Hematopoietic multipotent progenitor cell treated with erythropoietin and hydrocortisone succinate and interleukin-3 and kit ligand, for 8 days (in vitro differentiated cells): ENCODE results near the gene KRT4.

ENCODE experiments used
- DNase-seq: peaks from one replicate; pipeline ENCODE4 v3.0.0-alpha.2; 2015

The KRT4 gene

GRCh38 chr12:52836491-52837412, 22.8 kb upstream of the KRT4 start:
- DNase-seq = no peak

DNA sequence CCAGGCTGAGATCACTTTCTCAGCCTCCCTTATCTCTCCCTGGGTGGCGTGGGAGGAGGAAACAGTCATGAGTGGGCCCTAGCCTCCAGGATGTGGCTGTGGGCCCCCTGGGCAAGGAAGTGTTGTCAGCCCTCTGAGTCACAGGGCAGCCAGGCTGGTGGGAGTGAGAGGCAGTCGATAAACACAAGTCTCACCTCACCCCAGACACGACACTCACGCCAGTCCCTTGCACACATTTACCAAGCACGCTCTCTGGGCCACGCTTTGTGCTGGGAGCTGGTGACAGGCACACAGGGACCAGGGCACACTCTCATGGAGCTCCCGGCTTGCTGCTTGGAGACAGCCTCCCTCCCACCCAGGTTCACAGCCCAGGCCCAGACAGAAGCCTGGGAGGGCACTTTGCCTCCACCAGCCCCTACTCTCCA, 22.1 kb upstream of the KRT4 start:
- DNase-seq = peak; percentile 19

- DNase-seq = no peak
Measured at GRCh38 chr12:52835271-52836041, 21.5 kb upstream of the KRT4 start.

DNA sequence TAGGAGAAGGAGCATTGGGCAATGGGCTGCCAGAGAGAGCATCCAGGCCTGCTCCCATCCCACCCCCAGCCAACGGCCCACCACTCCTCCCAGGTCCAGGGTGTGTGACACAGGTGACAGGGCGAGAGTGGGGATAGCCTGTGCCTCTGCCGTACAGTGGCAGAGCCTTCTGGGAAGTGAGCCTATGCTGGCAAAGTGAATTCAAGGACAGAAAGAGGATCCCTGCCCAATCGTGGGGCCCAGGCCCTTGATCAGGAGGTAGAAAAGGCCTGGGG, 20.7 kb upstream of the KRT4 start:
- DNase-seq = no peak

DNA sequence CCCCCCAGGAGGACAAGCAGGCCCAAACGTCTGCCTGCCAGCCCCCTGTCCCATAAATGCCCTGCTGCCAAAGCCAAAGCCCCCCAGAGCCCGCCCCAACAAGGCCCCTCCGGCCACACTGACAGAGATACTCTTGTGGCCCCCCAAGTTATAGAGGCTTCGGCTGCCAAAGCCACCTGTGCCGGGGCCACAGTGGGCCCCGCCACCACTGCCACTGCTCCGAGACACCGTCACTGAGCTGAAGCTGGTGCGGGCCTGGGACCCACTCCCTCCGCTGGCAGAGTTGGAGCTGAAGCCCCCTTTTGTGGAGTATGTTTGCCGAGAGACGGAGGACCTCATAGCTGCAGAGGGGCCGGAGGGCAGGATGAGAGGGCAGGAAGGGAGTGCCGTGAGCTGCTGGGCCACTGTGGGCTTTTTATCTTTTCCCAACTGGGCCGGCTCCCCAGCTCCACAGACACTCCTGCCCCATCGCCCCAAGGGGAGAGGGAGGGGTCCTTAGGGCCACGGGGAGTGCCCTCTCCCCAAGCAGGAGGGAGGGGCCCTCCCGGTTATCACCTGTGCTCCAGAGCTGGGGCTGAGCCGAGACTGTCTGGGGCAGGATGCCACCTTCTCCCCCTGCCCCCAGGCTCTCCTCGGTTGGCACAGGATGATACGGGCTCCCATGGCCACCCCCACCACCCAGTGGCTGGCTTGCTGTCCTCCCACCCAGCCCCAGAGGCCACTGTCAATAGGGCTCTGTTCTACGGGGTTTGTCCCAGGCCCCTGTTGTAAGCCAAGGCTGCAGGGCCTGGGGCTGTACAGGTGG, 20.2 kb upstream of the KRT4 start, which contains the start of gene KRT79:
KRT79 (minus strand) TSS at position 390 of the 805 bp plus-strand sequence; CDS start at position 339, 51 bp downstream.
- DNase-seq = no peak

- no peak for DNase-seq
Measured at GRCh38 chr12:52832985-52833905, 19.3 kb upstream of the KRT4 start.

GRCh38 chr12:52832451-52832850, 18.5 kb upstream of the KRT4 start:
- no peak for DNase-seq

DNA sequence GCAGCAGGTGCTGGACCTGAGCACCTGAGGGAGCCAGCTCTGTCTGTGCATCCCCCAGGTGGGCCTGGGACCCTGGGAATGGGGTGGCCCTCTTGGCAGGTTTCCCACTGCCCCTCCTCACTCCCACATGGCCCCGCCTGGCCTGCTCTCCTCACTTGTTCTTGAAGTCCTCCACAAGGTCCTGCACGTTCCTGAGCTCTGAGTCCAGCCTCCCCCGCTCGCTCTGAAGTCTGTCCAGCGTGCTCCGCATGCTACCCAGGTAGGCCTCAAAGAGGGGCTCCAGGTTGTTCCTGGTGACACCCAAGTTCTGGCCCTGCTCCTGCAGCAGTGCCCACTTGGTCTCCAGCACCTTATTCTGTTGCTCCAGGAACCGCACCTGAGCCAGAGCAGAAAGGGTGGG, 17.3 kb upstream of the KRT4 start:
- no peak for DNase-seq

DNA sequence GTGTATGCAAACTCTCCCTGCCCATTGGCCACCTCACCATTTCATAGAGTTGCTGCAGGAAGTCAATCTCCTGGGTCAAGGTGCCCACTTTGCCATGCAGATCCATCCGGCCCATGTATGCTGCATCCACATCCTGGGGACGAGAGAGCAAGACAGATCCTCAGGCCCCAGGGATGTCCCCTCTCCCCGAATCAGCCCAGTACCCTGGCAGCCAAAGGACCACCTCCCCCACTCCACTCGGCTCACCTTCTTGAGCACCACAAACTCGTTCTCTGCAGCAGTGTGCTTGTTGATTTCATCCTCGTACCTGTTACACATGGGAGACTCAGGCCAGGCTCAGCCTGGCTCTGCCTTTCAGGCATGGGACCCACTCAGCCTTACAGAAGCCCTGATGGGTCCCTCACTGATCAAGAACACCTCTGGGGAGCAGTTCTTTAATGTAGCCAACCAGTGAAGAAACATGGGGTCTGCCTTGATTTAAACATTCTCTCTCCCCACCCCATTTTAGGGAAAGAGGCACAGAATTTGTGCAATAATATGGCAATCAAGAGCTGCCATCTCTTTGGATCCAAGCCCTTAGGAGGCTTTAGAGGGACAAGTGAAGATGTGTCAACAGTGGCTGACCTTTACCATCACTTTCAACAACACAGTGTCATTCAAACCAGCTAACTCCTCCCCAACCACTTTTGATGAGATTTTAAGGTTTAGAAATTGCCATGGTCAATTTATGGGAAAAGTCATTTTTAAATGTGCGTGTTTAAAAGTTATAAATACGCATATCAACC, 16.3 kb upstream of the KRT4 start:
- no peak for DNase-seq

- DNase-seq = no peak
Measured at GRCh38 chr12:52828591-52829021, 14.7 kb upstream of the KRT4 start.

- DNase-seq = no peak
Measured at GRCh38 chr12:52828156-52828555, 14.2 kb upstream of the KRT4 start.

DNA sequence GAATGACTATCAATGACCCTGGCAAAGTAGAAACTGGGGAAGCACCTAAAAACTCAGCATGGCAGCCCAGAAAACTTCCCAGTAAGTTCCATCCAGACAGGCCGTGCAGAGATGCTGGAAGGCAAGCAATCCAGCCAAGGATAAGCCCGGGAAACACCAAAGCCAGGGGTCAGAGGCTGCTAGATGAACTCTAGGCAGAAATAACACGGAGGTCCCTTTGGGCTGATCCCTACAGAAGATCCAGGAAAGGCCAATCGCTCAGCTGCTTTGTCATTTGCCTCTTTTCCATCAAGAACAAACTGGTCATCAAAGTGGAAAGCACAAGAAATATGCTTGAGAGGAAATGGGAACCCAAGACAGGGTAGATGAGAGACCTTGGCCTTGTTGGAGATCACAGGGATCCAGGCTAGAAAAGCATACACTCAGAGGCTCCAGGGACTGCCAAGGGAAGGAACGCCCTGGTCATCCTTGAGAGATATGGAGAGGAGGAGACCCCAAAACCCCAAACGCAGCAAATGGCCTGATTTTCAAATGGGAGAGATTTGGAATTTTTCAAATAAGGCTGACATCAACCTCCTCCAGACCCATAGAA, 13.7 kb upstream of the KRT4 start:
- no peak for DNase-seq

GRCh38 chr12:52826611-52827498, 12.9 kb upstream of the KRT4 start:
- no peak for DNase-seq

- DNase-seq = no peak
Measured at GRCh38 chr12:52825961-52826360, 12.0 kb upstream of the KRT4 start.

DNA sequence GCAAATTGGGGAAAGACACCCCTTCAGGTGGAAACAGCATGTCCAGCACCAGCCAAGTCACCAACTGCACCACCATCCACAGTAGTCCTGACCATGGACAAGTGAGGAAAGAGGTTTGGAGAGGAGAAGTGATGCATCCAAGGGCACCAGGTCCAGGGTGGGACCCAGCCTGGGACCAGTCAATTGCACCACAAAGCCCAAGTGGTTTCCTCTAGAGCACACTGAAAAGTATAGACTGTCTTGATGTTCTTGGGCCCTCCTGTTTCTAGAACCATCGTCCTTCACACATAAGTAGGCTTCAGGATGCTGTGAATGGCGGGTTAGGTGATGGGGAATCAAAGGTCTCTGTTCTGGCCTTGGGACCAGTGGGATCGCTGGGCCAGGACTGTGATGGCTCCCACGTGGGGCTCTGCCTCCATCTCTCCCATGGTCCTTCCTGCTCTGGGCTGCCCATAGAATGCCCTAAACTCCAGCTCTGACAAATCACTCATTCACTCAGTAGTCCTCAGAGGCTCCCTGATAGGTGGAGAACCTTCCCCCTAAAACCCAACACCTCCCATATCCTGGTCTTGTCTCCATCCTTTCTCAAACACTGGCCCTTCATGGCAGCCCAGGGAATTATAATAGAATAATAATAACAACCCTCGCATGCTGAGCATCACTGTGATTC, 11.0 kb upstream of the KRT4 start:
- DNase-seq = no peak

DNA sequence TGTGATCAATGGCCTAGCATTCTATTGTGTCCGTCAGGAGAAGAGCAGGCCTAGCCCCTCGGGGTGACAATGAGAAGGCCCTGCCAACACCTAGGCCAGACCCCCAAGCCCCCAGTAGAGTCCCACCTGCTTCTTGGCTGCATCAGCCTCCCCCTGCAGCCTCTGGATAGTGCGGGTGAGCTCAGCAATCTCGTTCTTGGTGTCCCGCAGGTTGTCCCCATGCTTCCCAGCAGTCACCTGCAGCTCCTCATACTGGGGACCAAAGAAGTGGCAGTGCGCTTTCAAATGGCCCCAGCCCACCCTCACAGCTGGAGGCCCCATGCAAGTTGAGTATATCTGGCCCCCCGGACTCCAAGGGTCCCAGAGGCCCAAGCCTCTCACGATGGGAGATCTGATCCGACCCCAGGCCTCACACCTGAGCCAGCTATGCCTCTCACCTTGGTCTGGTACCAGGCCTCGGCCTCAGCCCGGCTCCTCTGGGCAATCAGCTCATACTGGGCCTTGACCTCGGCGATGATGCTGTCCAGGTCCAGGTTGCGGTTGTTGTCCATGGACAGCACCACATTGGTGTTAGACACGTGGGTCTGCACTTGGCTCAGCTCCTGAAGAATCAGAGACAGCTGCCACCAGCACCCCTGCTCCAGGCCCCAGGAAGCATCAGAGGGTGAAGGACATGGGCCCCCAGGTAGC, 10.0 kb upstream of the KRT4 start:
- no peak for DNase-seq

GRCh38 chr12:52822771-52823510, 9.0 kb upstream of the KRT4 start:
- no peak for DNase-seq
